GM19035 (cell line): ENCODE measurements around the gene SLC1A5.

ENCODE experiments used
- ATAC-seq: cut with Tn5 transposase; IDR thresholded peaks from one replicate; pipeline ENCODE4 v1.9.1; 2021; ENCODE audit not compliant: unreplicated experiment

SLC1A5 gene

GRCh38 chr19:46726971-46727501 is 61.4 kb downstream of the SLC1A5 start:
- no peak for ATAC-seq

DNA sequence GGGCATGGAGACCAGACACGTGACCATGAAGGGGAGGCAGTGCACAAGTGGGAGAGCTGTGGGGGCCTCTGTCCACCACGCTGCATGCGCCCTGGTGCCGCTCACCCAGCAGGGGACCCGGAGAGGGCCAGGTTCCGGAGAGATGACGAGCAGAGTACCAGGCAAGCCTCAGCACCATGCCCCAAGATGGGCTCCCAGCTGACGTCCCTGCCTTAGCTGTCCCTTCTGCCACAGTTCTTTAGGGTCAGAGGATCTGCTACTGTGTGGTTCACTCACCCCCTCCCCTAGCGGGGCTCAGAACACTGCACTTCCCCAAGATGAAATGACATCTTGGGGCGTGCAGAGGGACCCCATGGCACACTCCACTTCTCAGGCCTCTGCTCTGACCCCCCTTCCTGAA is 61.8 kb downstream of the SLC1A5 start:
- no peak for ATAC-seq

- ATAC-seq = no peak
Measured at GRCh38 chr19:46725859-46726393, 62.5 kb downstream of the SLC1A5 start.

GRCh38 chr19:46725036-46725820 is 63.2 kb downstream of the SLC1A5 start:
- no peak for ATAC-seq
